ENCODE data around the gene TBL1Y.

TBL1Y gene

GRCh38 chrY:6948378-6948777 is 37.9 kb downstream of the TBL1Y start:
- no peak for ATAC-seq
- TF ChIP-seq RARB (CRISPR knock-in tag; IDR thresholded peaks at IDR 0.05) (no peak), SNAI2 (CRISPR knock-in tag; IDR thresholded peaks at IDR 0.05) (no peak), TCF4 (CRISPR knock-in tag; IDR thresholded peaks at IDR 0.05; ENCODE audit: borderline replicate concordance) (no peak), GLIS3 (CRISPR knock-in tag; IDR thresholded peaks at IDR 0.05) (no peak), CREB5 (CRISPR knock-in tag; IDR thresholded peaks at IDR 0.05; ENCODE audit: low read depth) (no peak), ISL1 (CRISPR knock-in tag; IDR thresholded peaks at IDR 0.05) (no peak), ZFP3 (CRISPR knock-in tag; IDR thresholded peaks at IDR 0.05) (no peak), CSRNP3 (CRISPR knock-in tag; IDR thresholded peaks at IDR 0.05) (no peak), ZFP30 (CRISPR knock-in tag; IDR thresholded peaks at IDR 0.05) (no peak), OSR1 (CRISPR knock-in tag; IDR thresholded peaks at IDR 0.05) (no peak), CSDC2 (CRISPR knock-in tag; IDR thresholded peaks at IDR 0.05) (no peak), ZC3H10 (CRISPR knock-in tag; IDR thresholded peaks at IDR 0.05) (no peak), ARNTL (CRISPR knock-in tag; IDR thresholded peaks at IDR 0.05; ENCODE audit: borderline replicate concordance, low read depth) (no peak), ZNF70 (CRISPR knock-in tag; IDR thresholded peaks at IDR 0.05) (no peak), PPARA (CRISPR knock-in tag; IDR thresholded peaks at IDR 0.05; ENCODE audit: borderline replicate concordance) (no peak), ZNF565 (CRISPR knock-in tag; conservative IDR thresholded peaks at IDR 0.05; ENCODE audit: low read depth) (no peak)
- TF ChIP-seq, protein P1, sequence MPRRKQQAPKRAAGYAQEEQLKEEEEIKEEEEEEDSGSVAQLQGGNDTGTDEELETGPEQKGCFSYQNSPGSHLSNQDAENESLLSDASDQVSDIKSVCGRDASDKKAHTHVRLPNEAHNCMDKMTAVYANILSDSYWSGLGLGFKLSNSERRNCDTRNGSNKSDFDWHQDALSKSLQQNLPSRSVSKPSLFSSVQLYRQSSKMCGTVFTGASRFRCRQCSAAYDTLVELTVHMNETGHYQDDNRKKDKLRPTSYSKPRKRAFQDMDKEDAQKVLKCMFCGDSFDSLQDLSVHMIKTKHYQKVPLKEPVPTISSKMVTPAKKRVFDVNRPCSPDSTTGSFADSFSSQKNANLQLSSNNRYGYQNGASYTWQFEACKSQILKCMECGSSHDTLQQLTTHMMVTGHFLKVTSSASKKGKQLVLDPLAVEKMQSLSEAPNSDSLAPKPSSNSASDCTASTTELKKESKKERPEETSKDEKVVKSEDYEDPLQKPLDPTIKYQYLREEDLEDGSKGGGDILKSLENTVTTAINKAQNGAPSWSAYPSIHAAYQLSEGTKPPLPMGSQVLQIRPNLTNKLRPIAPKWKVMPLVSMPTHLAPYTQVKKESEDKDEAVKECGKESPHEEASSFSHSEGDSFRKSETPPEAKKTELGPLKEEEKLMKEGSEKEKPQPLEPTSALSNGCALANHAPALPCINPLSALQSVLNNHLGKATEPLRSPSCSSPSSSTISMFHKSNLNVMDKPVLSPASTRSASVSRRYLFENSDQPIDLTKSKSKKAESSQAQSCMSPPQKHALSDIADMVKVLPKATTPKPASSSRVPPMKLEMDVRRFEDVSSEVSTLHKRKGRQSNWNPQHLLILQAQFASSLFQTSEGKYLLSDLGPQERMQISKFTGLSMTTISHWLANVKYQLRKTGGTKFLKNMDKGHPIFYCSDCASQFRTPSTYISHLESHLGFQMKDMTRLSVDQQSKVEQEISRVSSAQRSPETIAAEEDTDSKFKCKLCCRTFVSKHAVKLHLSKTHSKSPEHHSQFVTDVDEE (CRISPR knock-in tag; IDR thresholded peaks at IDR 0.05): no peak
- TF ChIP-seq, protein P2, sequence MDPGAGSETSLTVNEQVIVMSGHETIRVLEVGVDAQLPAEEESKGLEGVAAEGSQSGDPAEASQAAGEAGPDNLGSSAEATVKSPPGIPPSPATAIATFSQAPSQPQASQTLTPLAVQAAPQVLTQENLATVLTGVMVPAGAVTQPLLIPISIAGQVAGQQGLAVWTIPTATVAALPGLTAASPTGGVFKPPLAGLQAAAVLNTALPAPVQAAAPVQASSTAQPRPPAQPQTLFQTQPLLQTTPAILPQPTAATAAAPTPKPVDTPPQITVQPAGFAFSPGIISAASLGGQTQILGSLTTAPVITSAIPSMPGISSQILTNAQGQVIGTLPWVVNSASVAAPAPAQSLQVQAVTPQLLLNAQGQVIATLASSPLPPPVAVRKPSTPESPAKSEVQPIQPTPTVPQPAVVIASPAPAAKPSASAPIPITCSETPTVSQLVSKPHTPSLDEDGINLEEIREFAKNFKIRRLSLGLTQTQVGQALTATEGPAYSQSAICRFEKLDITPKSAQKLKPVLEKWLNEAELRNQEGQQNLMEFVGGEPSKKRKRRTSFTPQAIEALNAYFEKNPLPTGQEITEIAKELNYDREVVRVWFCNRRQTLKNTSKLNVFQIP (CRISPR knock-in tag; IDR thresholded peaks at IDR 0.05; ENCODE audit: borderline replicate concordance, low read depth): no peak

DNA sequence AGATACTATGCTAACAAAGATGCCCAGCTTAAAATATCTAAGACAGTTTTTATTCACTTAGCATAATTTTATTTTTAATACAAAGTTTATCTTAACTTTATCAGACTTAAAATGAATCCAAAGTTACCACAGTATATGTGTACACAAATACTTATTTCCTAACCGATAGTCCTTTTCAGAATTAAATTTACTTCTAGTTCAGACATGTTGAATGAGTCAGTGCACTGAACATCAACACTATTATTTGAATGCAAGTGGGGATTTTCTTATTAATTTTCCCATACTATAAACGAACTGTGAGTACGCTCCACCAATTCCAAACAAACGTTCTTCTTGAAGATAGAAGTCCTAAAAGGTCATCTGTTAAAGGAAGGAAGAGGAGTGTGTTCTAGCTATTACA is 39.5 kb downstream of the TBL1Y start:
- TF ChIP-seq PPARA (CRISPR knock-in tag; IDR thresholded peaks at IDR 0.05; ENCODE audit: borderline replicate concordance) (no peak), ZFP30 (CRISPR knock-in tag; IDR thresholded peaks at IDR 0.05) (no peak), ZC3H10 (CRISPR knock-in tag; IDR thresholded peaks at IDR 0.05) (no peak), TCF4 (CRISPR knock-in tag; IDR thresholded peaks at IDR 0.05; ENCODE audit: borderline replicate concordance) (no peak), RARB (CRISPR knock-in tag; IDR thresholded peaks at IDR 0.05) (no peak), ARNTL (CRISPR knock-in tag; IDR thresholded peaks at IDR 0.05; ENCODE audit: borderline replicate concordance, low read depth) (no peak), ZNF8 (CRISPR knock-in tag; IDR thresholded peaks at IDR 0.05) (no peak), ESRRG (CRISPR knock-in tag; IDR thresholded peaks at IDR 0.05) (no peak), GLIS3 (CRISPR knock-in tag; IDR thresholded peaks at IDR 0.05) (no peak), CREB5 (CRISPR knock-in tag; IDR thresholded peaks at IDR 0.05; ENCODE audit: low read depth) (no peak)
- ATAC-seq: no peak

DNA sequence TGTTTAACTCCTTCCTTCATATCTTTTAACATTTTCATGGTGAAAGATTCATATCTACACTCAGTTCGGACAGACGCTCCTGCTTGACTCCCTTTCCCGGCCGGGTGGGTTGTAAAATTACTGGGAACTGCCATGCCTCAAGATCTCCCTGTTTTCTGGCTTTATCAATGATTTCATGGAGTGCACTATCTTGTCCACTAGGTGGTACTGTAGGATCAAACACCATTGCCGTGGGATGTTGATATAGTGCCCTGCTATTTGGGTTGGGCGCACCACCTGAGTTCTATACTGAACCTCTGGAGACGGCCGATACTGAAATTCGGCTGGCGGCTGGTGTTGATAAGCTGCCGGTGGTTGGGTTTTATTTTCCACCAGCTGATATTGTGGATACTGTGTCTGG is 54.2 kb downstream of the TBL1Y start:
- ATAC-seq: no peak
- TF ChIP-seq, protein P1 (CRISPR knock-in tag; IDR thresholded peaks at IDR 0.05): no peak
- TF ChIP-seq, protein P2 (CRISPR knock-in tag; IDR thresholded peaks at IDR 0.05; ENCODE audit: borderline replicate concordance, low read depth): no peak
- TF ChIP-seq, protein P3, sequence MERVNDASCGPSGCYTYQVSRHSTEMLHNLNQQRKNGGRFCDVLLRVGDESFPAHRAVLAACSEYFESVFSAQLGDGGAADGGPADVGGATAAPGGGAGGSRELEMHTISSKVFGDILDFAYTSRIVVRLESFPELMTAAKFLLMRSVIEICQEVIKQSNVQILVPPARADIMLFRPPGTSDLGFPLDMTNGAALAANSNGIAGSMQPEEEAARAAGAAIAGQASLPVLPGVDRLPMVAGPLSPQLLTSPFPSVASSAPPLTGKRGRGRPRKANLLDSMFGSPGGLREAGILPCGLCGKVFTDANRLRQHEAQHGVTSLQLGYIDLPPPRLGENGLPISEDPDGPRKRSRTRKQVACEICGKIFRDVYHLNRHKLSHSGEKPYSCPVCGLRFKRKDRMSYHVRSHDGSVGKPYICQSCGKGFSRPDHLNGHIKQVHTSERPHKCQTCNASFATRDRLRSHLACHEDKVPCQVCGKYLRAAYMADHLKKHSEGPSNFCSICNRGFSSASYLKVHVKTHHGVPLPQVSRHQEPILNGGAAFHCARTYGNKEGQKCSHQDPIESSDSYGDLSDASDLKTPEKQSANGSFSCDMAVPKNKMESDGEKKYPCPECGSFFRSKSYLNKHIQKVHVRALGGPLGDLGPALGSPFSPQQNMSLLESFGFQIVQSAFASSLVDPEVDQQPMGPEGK (CRISPR knock-in tag; IDR thresholded peaks at IDR 0.05; ENCODE audit: borderline replicate concordance): no peak
- TF ChIP-seq BACH2 (CRISPR knock-in tag; IDR thresholded peaks at IDR 0.05; ENCODE audit: borderline replicate concordance): no peak
